Measurements from ENCODE around the gene MOGAT1. TPM values are rescaled to one million over a fixed set of nuclear protein-coding genes. Genes with fewer than 3 reads are reported as not detected.

MOGAT1 gene
- total and polyA plus RNA-seq, 9 of the 15 experiments (the other 6 are each of a cell fraction or from before 2014, with no cell fraction given), result not detected

DNA sequence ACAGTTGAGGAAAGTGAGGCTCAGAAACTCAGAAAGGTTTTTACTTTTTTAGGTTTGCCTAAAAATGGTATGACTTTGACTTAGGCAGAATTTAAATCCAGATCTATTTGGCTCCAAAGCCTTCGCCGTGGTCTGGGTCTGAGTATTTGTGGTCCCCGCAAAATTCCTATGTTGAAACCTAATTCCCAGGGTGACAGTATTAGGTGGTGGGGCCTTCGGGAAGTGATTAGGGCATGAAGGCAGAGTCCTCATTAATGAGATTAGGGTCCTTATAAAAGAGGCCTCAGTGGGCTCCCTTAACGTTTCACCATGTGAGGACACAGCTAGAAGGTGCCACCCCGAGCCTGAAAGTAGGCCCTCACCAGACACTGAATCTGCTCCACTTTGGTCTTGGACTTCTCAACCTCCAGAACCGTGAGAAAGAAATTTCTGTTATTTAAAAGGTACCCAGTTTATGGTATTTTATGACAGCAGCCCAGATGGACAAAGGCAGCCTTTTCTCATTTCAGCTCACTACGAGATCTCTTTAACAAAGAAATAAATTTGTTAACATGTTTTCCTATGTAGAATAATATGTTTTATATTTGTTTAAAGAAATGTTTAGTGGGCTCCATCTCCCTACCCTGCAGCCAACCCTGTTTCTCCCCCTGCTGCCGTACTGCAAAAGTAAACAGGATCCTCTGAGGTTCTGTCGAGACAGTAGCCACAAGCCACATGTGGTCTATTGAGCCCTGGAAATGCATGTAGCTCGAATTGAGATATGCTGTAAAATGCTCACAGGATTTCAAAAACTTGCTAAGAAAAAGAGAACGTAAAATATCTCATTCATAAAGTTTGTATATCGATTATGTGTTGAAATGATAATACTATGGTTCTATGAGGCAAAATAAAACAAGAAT lies 80.6 kb downstream of the MOGAT1 start (continued):
- TF ChIP-seq, protein P1, sequence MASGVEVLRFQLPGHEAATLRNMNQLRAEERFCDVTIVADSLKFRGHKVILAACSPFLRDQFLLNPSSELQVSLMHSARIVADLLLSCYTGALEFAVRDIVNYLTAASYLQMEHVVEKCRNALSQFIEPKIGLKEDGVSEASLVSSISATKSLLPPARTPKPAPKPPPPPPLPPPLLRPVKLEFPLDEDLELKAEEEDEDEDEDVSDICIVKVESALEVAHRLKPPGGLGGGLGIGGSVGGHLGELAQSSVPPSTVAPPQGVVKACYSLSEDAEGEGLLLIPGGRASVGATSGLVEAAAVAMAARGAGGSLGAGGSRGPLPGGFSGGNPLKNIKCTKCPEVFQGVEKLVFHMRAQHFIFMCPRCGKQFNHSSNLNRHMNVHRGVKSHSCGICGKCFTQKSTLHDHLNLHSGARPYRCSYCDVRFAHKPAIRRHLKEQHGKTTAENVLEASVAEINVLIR (CRISPR knock-in tag; IDR thresholded peaks at IDR 0.05), result no peak
- TF ChIP-seq SAFB2 (IDR thresholded peaks at IDR 0.05; ENCODE audit: borderline replicate concordance, low read depth, low read length, severe bottlenecking), result no peak
- no peak for TF ChIP-seq HNRNPL (IDR thresholded peaks at IDR 0.05; ENCODE audit: low read depth, low read length)
- TF ChIP-seq ZNF24 (IDR thresholded peaks at IDR 0.05), result no peak

DNA sequence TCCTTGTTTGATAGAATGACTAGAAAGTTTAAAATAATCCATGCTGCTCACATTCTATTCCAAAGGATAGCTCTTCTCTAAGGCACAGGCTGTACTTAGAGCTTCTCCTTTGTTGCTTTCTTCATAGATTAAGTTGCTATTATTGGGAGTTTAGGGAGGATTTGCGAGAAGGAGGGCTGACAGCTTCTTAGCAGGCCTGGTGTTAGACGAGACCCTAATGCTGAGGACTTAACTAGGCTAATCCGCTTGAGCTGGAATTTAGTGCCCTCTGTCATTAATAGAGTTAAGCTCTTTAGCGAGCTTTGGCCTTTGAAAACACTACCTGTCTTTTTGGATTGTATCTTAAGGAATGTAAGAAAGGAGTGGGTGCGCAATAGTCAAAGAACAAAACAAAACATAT lies 81.3 kb downstream of the MOGAT1 start:
- intact Hi-C loops (cut with micrococcal nuclease) (no loop called here), in situ Hi-C loops (cut with MboI) (no loop called here)
- no peak overlapping the region for H3K9ac ChIP-seq (ENCODE audit: insufficient read depth in 1 of 2, low read depth in 2 of 2, low read length in 2 of 2)
- no TSS peak for BruUV-seq (replicated peaks)
- no peaks in the 10 kb centered on the region for H4K20me1 ChIP-seq (replicated peaks; ENCODE audit: control insufficient read depth, insufficient read depth, low read length)
- ATAC-seq (no peak), FAIRE-seq (no peak), DNase-seq (ENCODE audit: extremely low read depth in 1 of 4, low spot score in 3 of 4) (no peak)
- H3K4me3 ChIP-seq, result no peak overlapping the region
- H3K9me3 ChIP-seq (replicated peaks; ENCODE audit: control insufficient read depth, insufficient read depth, low read depth, low read length), result no peaks in the 10 kb centered on the region
- WGBS (ENCODE audit: insufficient coverage, low coverage, missing lambda C conversion rate), result 58% methylated on average over 4 of the region's 5 CpGs
- H3K27ac ChIP-seq (ENCODE audit: extremely low read depth, low read depth, low read length), result no peak overlapping the region
- no peak overlapping the region for H3K4me2 ChIP-seq (ENCODE audit: insufficient read depth, low read length)
- H2AFZ ChIP-seq (ENCODE audit: low read depth, low read length), result no peak overlapping the region
- ChIA-PET CTCF (ENCODE audit: low intra/inter-chr PET ratio) (no interaction called here), POLR2A (no interaction called here)
- H3K4me1 ChIP-seq (replicated peaks in 1 of 2; ENCODE audit: control insufficient read depth in 2 of 2, insufficient read depth in 2 of 2, low read length in 2 of 2), result no peaks in the 10 kb centered on the region
- no peaks in the 10 kb centered on the region for H3K9me1 ChIP-seq (ENCODE audit: control insufficient read depth, insufficient read depth, low read length)
- no peaks in the 10 kb centered on the region for H3K27me3 ChIP-seq (ENCODE audit: control insufficient read depth in 2 of 2, insufficient read depth in 2 of 2, low read length in 2 of 2)
- no peaks in the 10 kb centered on the region for H3K79me2 ChIP-seq (ENCODE audit: control insufficient read depth, insufficient read depth, low read length)
- H3K36me3 ChIP-seq (ENCODE audit: control insufficient read depth, insufficient read depth, low read length), result no peaks in the 10 kb centered on the region
- no peak for TF ChIP-seq POLR2H (tag; IDR thresholded peaks at IDR 0.05; ENCODE audit: low read depth)
- TF ChIP-seq KHSRP (IDR thresholded peaks at IDR 0.05), result no peak
- no peak for TF ChIP-seq TGIF2 (CRISPR knock-in tag; IDR thresholded peaks at IDR 0.05)
- no peak for TF ChIP-seq ZNF695 (CRISPR knock-in tag; IDR thresholded peaks at IDR 0.05)
- TF ChIP-seq, protein P2, sequence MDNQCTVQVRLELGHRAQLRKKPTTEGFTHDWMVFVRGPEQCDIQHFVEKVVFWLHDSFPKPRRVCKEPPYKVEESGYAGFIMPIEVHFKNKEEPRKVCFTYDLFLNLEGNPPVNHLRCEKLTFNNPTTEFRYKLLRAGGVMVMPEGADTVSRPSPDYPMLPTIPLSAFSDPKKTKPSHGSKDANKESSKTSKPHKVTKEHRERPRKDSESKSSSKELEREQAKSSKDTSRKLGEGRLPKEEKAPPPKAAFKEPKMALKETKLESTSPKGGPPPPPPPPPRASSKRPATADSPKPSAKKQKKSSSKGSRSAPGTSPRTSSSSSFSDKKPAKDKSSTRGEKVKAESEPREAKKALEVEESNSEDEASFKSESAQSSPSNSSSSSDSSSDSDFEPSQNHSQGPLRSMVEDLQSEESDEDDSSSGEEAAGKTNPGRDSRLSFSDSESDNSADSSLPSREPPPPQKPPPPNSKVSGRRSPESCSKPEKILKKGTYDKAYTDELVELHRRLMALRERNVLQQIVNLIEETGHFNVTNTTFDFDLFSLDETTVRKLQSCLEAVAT (IDR thresholded peaks at IDR 0.05), result no peak
- TF ChIP-seq MAFG (tag; conservative IDR thresholded peaks at IDR 0.05), result no peak
- no peak for TF ChIP-seq NR2F6 (CRISPR knock-in tag; IDR thresholded peaks at IDR 0.05)
- TF ChIP-seq ZFX (CRISPR knock-in tag; IDR thresholded peaks at IDR 0.05), result no peak
- TF ChIP-seq TAF15 (IDR thresholded peaks at IDR 0.05; ENCODE audit: low read depth, low read length), result no peak
- TF ChIP-seq, protein P3, sequence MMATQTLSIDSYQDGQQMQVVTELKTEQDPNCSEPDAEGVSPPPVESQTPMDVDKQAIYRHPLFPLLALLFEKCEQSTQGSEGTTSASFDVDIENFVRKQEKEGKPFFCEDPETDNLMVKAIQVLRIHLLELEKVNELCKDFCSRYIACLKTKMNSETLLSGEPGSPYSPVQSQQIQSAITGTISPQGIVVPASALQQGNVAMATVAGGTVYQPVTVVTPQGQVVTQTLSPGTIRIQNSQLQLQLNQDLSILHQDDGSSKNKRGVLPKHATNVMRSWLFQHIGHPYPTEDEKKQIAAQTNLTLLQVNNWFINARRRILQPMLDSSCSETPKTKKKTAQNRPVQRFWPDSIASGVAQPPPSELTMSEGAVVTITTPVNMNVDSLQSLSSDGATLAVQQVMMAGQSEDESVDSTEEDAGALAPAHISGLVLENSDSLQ (IDR thresholded peaks at IDR 0.05), result no peak
- TF ChIP-seq MTA2 (IDR thresholded peaks at IDR 0.05; ENCODE audit: low read depth), result no peak
- no peak for TF ChIP-seq SMARCA4 (IDR thresholded peaks at IDR 0.05)
- TF ChIP-seq POLR3G (IDR thresholded peaks at IDR 0.05; ENCODE audit: extremely low read depth, insufficient read length, insufficient replicate concordance), result no peak
- TF ChIP-seq ARNT (IDR thresholded peaks at IDR 0.05), result no peak
- TF ChIP-seq GTF2A2 (tag; IDR thresholded peaks at IDR 0.05), result no peak
- no peak for TF ChIP-seq HOXB6 (CRISPR knock-in tag; IDR thresholded peaks at IDR 0.05; ENCODE audit: borderline replicate concordance)
